ENCODE measurements around the gene FCRL1.

Gene FCRL1, protein sequence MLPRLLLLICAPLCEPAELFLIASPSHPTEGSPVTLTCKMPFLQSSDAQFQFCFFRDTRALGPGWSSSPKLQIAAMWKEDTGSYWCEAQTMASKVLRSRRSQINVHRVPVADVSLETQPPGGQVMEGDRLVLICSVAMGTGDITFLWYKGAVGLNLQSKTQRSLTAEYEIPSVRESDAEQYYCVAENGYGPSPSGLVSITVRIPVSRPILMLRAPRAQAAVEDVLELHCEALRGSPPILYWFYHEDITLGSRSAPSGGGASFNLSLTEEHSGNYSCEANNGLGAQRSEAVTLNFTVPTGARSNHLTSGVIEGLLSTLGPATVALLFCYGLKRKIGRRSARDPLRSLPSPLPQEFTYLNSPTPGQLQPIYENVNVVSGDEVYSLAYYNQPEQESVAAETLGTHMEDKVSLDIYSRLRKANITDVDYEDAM

DNA sequence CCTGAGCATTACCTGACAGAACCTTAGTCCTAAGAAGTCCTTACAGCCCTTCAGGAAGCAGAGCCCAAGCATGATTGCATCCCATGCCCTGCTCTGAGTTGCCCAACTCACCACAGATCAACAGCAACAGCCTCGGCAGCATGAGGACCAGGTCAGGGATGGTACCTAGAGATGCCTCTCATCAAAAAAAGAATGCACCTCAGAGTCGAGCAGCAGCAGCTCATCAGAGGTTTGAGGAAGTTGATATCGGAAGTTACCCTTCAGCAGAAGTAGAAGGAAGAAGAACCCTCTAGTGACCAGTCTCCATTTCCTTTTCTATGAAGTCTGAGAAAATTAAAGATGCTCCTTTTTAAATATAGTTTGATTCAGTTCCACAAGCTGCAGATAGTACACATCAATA is at the start of gene FCRL1:
TSS of gene FCRL1 (minus strand) at position 225 of the 400 bp plus-strand sequence. CDS start at position 142, 83 bp downstream.
- no peak for DNase-seq

DNA sequence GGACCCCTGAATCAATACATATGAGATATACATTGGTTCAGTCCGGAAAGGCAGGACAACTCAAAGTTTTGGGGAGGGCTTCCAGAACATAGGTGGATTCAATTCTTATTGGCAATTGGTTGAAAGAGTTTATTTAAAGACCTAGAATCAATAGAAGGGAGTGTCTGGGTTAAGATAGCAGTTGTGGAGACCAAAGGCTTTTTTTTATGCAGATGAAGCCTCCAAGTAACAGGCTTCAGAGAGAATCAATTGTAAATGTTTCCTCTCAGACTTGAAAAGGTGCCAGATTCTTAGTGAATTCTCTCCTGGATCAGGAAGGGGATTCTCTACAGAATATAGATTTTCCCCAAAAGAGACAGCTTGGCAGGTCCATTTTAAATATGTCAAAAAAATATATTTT is 48.7 kb upstream of the FCRL1 start:
- no peak for DNase-seq

DNA sequence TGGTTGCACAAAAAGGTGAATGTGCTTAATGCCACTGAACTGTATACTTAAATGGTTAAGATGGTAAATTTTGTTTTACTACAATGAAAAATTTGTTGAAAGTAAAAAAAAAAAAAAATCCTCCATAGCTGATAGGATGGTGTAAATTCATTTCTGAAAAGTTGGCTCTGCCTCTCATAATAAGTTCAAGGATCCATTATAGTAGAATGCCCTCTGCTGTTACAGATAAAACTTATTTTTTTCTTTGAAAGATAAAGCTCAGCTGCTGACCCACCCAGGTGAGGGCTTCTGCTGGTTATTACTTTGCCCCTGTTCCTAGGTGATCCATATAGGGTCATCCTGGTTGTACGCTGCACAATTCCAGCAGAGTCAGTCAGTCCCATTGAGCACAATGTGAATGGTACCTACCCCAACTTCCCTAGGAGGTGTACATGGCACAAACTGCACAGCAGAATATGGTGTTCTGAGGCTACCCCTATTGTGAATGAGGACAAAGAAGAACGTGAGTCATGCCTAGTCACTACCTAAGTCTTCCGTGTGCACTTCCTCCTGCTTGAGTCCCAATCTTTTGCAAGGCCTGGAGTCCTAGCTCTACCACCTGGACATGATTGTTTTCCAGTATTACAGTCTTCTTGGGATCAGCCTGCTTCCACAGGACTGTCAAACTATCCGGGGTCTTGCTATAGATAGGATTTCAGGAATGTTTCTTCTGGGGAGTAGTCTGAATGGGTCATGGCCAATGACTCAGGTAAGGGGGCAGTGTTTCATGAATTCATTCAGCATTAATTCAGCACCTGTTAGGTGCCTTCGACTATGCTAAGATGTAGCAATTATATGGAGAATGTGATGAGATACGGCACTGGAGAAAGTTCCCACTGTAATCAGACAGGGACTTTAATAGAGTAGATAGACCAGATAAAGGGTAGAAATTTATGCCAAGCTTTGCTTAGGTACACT is 42.5 kb upstream of the FCRL1 start:
- DNase-seq, result no peak

DNA sequence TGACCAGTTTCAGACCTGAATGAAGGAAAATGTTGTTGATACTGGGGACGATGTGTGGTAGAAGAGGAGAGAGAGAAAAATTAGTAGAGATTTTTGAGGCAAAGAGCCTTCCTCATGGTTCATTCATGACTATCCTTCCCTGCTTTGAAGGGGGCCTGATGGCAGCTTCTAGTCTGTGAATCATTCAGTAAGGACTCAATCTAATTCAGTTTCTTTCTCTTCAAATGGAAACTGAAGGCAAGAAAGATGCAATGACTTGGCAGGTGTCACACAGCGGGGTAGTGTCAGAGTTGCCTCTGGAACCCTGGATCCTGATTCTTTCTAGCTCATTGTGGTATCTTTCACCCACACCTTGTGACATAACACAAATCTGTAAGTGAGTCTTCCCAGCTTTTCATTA is 36.6 kb upstream of the FCRL1 start:
- no peak for DNase-seq

DNA sequence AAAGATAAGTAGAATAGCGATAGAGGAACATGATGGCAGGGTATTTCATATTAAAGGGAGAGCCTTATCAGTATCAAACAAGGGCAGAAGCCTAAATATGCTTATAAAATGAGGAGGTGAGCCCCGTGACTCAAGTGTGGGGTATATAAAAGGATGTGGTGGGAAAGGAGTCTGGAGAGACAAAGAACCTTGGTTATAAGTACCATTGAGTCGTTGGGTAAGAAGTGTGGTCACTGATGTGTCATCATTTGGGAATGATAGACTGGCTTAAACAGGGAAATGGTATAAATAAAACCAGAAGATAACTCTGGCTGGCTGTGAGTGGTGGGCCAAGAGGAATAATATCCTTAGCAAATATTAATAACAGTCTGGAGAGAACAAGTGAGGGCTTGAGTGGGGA is 32.6 kb upstream of the FCRL1 start:
- no peak for DNase-seq

DNA sequence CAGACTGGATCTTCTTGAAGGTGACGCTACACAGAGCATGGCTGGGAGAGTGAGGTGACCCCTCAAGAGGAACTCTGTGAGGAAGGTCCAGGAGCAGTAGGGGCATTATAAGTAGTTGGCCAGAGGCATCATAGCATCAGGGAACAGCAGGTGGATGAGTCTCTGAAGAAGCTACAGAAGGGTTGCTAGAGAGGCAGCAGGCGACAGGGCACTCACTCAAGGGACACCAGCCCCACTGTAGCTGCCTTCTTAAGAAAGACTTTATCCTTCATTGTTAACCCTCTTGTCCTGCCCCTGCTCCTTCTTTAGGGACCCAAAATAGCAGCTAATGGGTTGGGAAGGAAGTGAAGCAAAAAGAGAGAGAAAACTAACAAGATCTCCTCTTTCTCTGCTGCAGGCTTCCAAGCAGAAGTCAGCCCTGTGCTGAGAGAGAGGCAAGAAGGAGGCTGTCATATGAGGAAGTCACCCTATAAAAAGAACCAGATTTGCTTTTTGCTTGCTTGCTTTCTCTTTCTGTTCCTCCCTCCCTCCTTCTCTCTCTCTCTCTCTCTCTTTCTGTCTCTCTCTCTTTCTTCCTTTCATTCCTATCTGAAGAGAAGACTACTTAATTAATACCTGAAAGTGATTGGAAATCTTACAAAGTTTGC is 29.4 kb upstream of the FCRL1 start:
- no peak for DNase-seq

DNA sequence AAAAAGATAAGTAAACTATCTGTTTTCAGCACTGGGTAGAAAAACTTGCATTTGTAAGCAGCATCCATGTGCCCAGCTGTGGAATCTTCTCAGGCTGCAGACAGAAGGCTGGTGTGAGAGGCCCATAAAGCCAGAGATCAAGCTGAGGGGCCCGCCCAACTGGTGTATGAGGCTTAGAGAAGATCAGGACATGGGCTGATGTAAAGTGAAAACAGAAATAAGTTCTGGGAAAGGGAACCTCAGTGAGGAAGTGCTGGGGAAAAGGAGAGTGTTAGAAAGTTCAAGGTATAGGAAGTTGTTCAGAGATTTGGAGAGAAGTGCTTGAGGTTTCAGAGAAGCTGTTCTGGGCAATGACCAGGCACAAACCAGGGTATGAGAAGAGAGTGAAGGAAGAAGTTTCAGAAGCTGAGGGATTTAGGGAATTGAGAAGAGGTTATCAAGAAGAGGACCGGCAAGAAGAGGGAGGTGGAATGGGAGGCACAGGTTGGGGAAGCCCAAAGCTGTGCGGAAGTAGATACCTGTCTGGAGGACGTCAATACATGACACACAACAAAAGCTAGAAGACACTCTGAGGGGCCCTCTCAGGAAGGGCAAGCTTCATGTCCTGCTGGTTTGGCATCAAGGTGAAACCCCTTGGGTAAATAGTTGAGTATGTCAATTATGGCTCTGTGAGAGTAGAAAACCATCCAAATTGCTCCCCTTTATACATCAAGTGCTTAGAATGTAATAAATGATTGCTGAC is 24.3 kb upstream of the FCRL1 start:
- DNase-seq, result no peak

- peak; percentile 9 for DNase-seq
These were observed 23.0 kb upstream of the FCRL1 start for GRCh38 chr1:157842939-157843338.

DNA sequence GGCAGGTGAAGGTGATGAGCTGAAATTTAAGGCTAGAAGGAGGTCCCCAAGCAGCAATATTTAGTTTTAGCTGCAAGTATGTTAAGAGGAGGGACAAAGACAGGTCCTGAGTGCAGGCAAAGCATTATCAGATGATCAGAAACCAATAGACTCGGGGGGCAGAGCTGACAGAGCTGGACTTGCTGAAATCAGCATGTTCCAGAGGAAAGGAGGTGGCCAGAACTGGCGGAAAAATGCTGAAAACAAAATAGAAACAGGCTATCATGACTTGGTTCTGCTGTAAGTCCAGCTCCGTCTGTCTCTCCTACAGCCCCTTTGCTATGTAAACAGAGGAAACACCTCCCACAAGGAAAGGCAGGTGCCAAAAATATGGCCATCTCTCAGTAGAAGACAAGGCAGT is 21.8 kb upstream of the FCRL1 start, which contains the start of gene CD5L:
TSS of gene CD5L (minus strand) at position 101 of the 400 bp plus-strand sequence. CDS start 107 bp downstream, outside the sequence.
- DNase-seq, result no peak

- no peak for DNase-seq
These were observed 19.0 kb upstream of the FCRL1 start for GRCh38 chr1:157838966-157839365.

- no peak for DNase-seq
These were observed 14.5 kb upstream of the FCRL1 start for GRCh38 chr1:157834430-157834829.

DNA sequence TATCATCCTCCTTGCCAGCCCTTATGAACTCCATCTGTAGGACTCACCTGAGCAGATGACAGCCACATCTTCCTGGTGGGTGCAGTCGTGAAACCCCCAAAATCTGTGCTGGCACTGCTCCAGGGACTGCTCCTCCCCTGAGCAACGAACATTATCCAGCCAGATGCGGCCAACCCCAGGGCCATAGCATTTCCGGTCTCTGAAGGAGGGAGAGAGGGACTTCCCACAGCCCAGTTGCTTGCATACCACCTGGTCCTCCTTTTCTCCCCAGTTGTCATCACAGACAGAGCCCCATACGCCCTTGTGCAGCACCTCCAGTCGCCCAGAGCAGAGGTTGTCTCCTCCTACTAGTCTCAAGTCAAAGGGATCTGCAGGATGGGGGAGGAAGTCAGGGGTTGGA is 13.2 kb upstream of the FCRL1 start:
- no peak for DNase-seq

DNA sequence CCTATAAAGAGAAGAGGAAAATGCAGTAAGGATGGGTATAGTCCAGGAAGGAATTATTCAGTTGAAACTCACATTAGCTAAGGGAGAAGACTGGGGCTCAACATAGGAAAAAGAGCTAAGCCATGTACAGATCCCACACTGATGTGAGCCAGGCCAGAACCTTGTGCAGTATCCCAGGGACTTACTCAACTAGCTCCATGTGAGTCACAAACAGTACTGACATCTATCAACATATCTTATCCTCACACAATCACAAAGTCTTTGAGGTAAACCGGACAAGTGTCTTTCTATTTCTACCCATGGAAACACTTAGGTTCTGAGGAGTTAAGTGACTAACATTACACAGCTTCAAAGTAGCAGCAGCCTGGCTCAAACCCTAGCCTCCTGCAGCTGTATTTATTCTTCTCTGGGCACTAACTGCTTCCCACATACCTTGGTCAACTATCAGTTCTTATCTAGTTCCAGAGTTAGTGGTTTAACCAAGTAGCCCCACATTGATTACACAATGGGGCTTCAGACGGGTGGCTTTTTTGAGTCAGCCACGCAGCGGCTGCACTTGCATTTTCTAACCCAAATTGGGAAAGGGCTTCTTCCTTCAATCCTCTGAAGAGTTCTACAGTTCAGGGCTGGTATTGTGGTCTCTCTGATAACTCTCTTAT is 12.2 kb upstream of the FCRL1 start:
- peak; percentile 23 for DNase-seq

GRCh38 chr1:157830887-157831286 is 11.0 kb upstream of the FCRL1 start:
- no peak for DNase-seq

DNA sequence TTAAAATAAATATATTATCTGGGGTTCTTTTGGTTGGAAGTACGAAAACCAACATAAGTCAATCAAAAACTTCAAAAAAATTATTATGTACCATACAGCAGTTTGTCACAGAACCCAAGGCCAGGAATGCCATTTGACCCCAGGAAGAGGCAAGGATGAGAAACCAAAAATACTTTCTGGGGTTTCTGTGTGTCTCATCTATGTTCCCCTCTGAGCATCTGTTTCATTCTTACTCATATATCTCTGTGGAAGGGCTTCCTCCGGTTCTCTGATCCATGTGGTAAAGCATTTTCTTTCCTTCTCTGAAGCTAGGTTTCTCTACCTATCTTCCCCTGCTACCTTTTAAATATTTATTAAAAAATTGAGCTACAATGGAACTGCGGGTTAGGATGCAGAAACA is 9.8 kb upstream of the FCRL1 start:
- DNase-seq, result peak; percentile 6

GRCh38 chr1:157829210-157829609 is 9.3 kb upstream of the FCRL1 start:
- no peak for DNase-seq

DNA sequence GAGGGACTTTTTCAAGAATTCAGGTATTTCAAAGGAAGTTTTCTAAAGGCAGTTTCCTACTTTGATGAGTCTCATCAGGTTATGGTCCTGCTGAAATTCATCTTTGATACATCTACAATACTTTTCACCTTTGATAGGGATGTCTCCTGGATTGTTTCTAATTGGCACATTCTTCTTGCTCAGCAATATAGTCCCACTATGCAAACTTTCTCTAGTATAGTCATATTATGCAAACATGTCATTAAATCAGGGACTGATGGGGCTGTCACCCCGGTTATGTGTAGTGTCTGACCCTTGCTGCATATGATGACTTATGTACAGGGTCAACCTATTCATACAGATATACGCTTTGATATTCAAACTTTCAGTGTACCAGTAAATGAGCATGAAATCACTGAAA is 379 bp upstream of the FCRL1 start:
- DNase-seq, result no peak

DNA sequence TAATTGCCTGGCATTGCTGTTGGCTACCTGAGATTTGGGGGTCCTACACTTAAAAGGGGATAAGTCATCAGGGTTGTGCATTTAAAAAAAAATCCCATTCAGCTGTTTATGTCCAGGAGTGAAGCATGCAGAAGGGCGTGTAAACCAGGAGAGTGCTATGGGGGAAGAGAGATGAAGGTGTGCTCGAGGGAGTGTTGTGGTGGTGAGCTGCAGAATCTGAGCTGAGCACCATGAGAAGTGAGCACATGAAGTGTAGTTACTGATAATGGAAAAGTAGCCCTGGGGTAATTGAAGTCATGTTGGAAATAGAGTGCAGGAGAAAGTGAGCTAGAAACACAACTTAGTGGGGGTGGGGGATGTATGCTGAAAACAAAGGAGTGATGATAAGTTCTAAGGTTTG is 705 bp downstream of the FCRL1 start:
- no peak for DNase-seq

- no peak for DNase-seq
These were observed 6.7 kb downstream of the FCRL1 start for GRCh38 chr1:157813269-157813668.

GRCh38 chr1:157806431-157807149 is 13.3 kb downstream of the FCRL1 start:
- no peak for DNase-seq

DNA sequence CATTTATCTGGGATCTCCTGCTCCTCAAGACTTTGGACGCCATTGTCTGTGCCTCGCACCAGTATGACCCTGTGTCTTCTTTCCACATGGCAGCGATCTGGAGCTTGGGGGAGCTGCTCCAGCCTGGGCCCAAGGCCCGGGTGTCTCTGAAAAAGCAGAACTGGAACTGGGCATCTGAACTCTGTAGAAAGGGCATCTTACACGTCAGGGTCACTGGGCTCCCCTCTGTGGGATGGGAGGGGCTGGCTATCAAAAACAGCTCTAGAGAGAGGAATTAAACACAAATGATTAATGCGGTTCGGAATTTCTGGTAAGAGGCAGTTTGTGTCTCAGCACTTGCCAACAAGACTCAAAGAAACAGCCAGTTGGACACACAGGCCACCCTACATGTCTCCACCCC is 16.1 kb downstream of the FCRL1 start:
- DNase-seq, result no peak

Data from activated CD4-positive, alpha-beta T cell treated with anti-CD3 and anti-CD28 coated beads, Interleukin-2, Interleukin-6, amounts not matched to agents 100 ng/mL and 50 ng/mL, durations not matched to agents 16 hours and 8 hours (primary cell).